Activated T-helper 17 cell treated with anti-CD3 and anti-CD28 coated beads, Interleukin-2, amount 50 U/mL, for 72 hours (primary cell): ENCODE measurements around the gene SDHAF2. TPM values are rescaled to one million over a fixed set of nuclear protein-coding genes. Genes with fewer than 3 reads are reported as not detected.
"Not testable (repeated sequence)": the region's sequence is repeated elsewhere in the genome, so short reads cannot be mapped to it uniquely, and the experiment has no call there.

Experiments
- ATAC-seq: fragments of 150-1000 bp; cut with Tn5 transposase; replicated peaks from 2 replicates; pipeline ENCODE4 v1.10.0; 2021; ENCODE audit warnings: mild to moderate bottlenecking, moderate library complexity
- H3K27ac Mint-ChIP-seq: one replicate; pipeline ENCODE4 v1.8.0; 2022; ENCODE audit warnings: mixed read lengths
- H3K27me3 Mint-ChIP-seq: one replicate; pipeline ENCODE4 v1.8.0; 2022; ENCODE audit warnings: mixed read lengths
- H3K36me3 Mint-ChIP-seq: one replicate; pipeline ENCODE4 v1.8.0; 2022; ENCODE audit warnings: low read depth, mild to moderate bottlenecking, mixed read lengths
- H3K4me1 Mint-ChIP-seq: one replicate; pipeline ENCODE4 v1.8.0; 2022; ENCODE audit warnings: mixed read lengths
- H3K4me3 Mint-ChIP-seq: one replicate; pipeline ENCODE4 v1.8.0; 2022; ENCODE audit warnings: mild to moderate bottlenecking, mixed read lengths
- H3K9me3 Mint-ChIP-seq: one replicate; pipeline ENCODE4 v1.8.0; 2022; ENCODE audit warnings: mixed read lengths
- total RNA-seq, 2 donors: library from RNA; stranded (reverse); gene quantifications; one replicate each; pipeline ENCODE4 v1.2.3, GENCODE V29; 2022

The SDHAF2 gene
- total RNA-seq: 10 to 100 TPM; 36.9 to 45.5 TPM

- peak within 1 kb of the TSS; percentile 99 for H3K27ac Mint-ChIP-seq
- no peaks in the 10 kb centered on the region for H3K27me3 Mint-ChIP-seq
- peaks cover 17% of the 10 kb centered on the region for H3K4me1 Mint-ChIP-seq
- no peaks in the 10 kb centered on the region for H3K9me3 Mint-ChIP-seq
- peaks cover 84% of the 10 kb centered on the region for H3K36me3 Mint-ChIP-seq
- ATAC-seq: peak; percentile 97
- peak within 1 kb of the TSS; percentile 100 for H3K4me3 Mint-ChIP-seq
Measured at GRCh38 chr11:61429691-61430582, at the start of gene SDHAF2, which contains the start of gene CPSF7. TSS of gene SDHAF2 (plus strand) at chr11:61430124. CDS start at chr11:61430147, 23 bp downstream. TSS of gene CPSF7 (minus strand) at chr11:61429975. CDS start at chr11:61429235, 740 bp downstream.

- H3K4me3 Mint-ChIP-seq: no peak overlapping the region
- no peaks in the 10 kb centered on the region for H3K4me1 Mint-ChIP-seq
Measured at GRCh38 chr11:61380884-61381283, 49.0 kb upstream of the SDHAF2 start.

GRCh38 chr11:61383859-61384258 is 46.1 kb upstream of the SDHAF2 start:
- not testable (repeated sequence) for H3K27ac Mint-ChIP-seq, H3K4me1 Mint-ChIP-seq, H3K36me3 Mint-ChIP-seq, H3K4me3 Mint-ChIP-seq, H3K9me3 Mint-ChIP-seq, ATAC-seq, H3K27me3 Mint-ChIP-seq

More at GRCh38 chr11:61380884-61381283, 49.0 kb upstream of the SDHAF2 start:
- H3K27ac Mint-ChIP-seq: no peak overlapping the region
- no peak for ATAC-seq
- H3K9me3 Mint-ChIP-seq: no peaks in the 10 kb centered on the region
- no peaks in the 10 kb centered on the region for H3K27me3 Mint-ChIP-seq
- H3K36me3 Mint-ChIP-seq: peaks cover 10% of the 10 kb centered on the region

GRCh38 chr11:61384271-61385242 is 45.4 kb upstream of the SDHAF2 start:
- no peaks in the 10 kb centered on the region for H3K27me3 Mint-ChIP-seq

GRCh38 chr11:61390161-61390560 is 39.8 kb upstream of the SDHAF2 start:
- Mint-ChIP-seq H3K36me3 (peaks cover 12% of the 10 kb centered on the region), H3K4me1 (peaks cover 12% of the 10 kb centered on the region), H3K4me3 (no peak overlapping the region), H3K9me3 (no peaks in the 10 kb centered on the region), H3K27me3 (no peaks in the 10 kb centered on the region), H3K27ac (no peak overlapping the region)
- ATAC-seq: no peak

More at GRCh38 chr11:61384271-61385242, 45.4 kb upstream of the SDHAF2 start:
- Mint-ChIP-seq H3K36me3 (no peaks in the 10 kb centered on the region), H3K27ac (no peak overlapping the region), H3K4me1 (no peaks in the 10 kb centered on the region), H3K4me3 (no peak overlapping the region), H3K9me3 (no peaks in the 10 kb centered on the region)
- no peak for ATAC-seq

GRCh38 chr11:61392981-61393595 is 36.8 kb upstream of the SDHAF2 start:
- Mint-ChIP-seq H3K27ac (peak overlapping the region; percentile 94), H3K36me3 (peaks cover 33% of the 10 kb centered on the region), H3K4me3 (peak overlapping the region; percentile 91), H3K27me3 (no peaks in the 10 kb centered on the region), H3K9me3 (no peaks in the 10 kb centered on the region), H3K4me1 (peaks cover 12% of the 10 kb centered on the region)
- no peak for ATAC-seq

GRCh38 chr11:61401173-61401572 is 28.8 kb upstream of the SDHAF2 start:
- Mint-ChIP-seq H3K4me1 (no peaks in the 10 kb centered on the region), H3K9me3 (no peaks in the 10 kb centered on the region), H3K27ac (peak overlapping the region; percentile 64), H3K36me3 (peaks cover 87% of the 10 kb centered on the region), H3K27me3 (no peaks in the 10 kb centered on the region), H3K4me3 (no peak overlapping the region)
- no peak for ATAC-seq

- H3K27ac Mint-ChIP-seq: peak overlapping the region; percentile 51
- H3K27me3 Mint-ChIP-seq: no peaks in the 10 kb centered on the region
- peaks cover 89% of the 10 kb centered on the region for H3K36me3 Mint-ChIP-seq
- H3K9me3 Mint-ChIP-seq: no peaks in the 10 kb centered on the region
- no peaks in the 10 kb centered on the region for H3K4me1 Mint-ChIP-seq
- ATAC-seq: no peak
- no peak overlapping the region for H3K4me3 Mint-ChIP-seq
Measured at GRCh38 chr11:61401573-61401972, 28.4 kb upstream of the SDHAF2 start.

- Mint-ChIP-seq H3K27ac (no peak overlapping the region), H3K4me3 (no peak overlapping the region), H3K36me3 (peaks cover 91% of the 10 kb centered on the region), H3K4me1 (no peaks in the 10 kb centered on the region), H3K9me3 (no peaks in the 10 kb centered on the region), H3K27me3 (no peaks in the 10 kb centered on the region)
- ATAC-seq: no peak
Measured at GRCh38 chr11:61403658-61404057, 26.3 kb upstream of the SDHAF2 start.

GRCh38 chr11:61404103-61404502 is 25.8 kb upstream of the SDHAF2 start:
- Mint-ChIP-seq H3K27me3 (no peaks in the 10 kb centered on the region), H3K27ac (no peak overlapping the region), H3K4me1 (no peaks in the 10 kb centered on the region), H3K9me3 (no peaks in the 10 kb centered on the region), H3K4me3 (no peak overlapping the region), H3K36me3 (peaks cover 91% of the 10 kb centered on the region)
- no peak for ATAC-seq

GRCh38 chr11:61404641-61405040 is 25.3 kb upstream of the SDHAF2 start:
- Mint-ChIP-seq H3K36me3 (peaks cover 95% of the 10 kb centered on the region), H3K27me3 (no peaks in the 10 kb centered on the region), H3K4me3 (no peak overlapping the region), H3K9me3 (no peaks in the 10 kb centered on the region), H3K4me1 (no peaks in the 10 kb centered on the region), H3K27ac (peak overlapping the region; percentile 5)
- no peak for ATAC-seq

- no peak overlapping the region for H3K4me3 Mint-ChIP-seq
- no peak for ATAC-seq
- peaks cover 99% of the 10 kb centered on the region for H3K36me3 Mint-ChIP-seq
- no peaks in the 10 kb centered on the region for H3K27me3 Mint-ChIP-seq
- no peaks in the 10 kb centered on the region for H3K4me1 Mint-ChIP-seq
- no peak overlapping the region for H3K27ac Mint-ChIP-seq
- no peaks in the 10 kb centered on the region for H3K9me3 Mint-ChIP-seq
Measured at GRCh38 chr11:61406067-61406466, 23.9 kb upstream of the SDHAF2 start.

GRCh38 chr11:61406991-61407728 is 22.8 kb upstream of the SDHAF2 start:
- H3K27ac Mint-ChIP-seq: no peak overlapping the region

More at GRCh38 chr11:61406991-61407728, 22.8 kb upstream of the SDHAF2 start:
- no peaks in the 10 kb centered on the region for H3K9me3 Mint-ChIP-seq
- H3K36me3 Mint-ChIP-seq: peaks cover 100% of the 10 kb centered on the region
- H3K4me1 Mint-ChIP-seq: peaks cover 4% of the 10 kb centered on the region
- no peaks in the 10 kb centered on the region for H3K27me3 Mint-ChIP-seq
- H3K4me3 Mint-ChIP-seq: no peak overlapping the region
- ATAC-seq: no peak
